ENCODE data around the gene TARS1.

DNA sequence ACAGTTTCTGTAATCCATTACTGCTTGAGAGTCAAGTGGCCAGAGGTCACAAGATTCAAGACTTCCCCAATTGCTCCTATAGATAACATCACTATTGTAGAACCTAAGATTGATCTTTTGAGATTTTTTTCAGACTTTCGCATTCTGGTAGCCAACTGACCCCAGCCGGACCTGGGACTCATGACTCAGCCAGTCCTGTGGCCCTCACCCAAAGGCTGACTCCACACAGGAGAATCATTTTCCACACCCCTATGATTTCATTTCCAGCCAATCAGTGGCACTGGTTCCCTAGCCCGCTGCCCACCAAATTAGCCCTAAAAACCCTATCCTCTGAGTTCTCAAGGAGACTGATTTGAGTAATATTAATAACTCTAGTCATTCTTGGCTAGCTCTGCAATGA, 36.2 kb downstream of the TARS1 start:
- TF ChIP-seq CHD2 (IDR thresholded peaks at IDR 0.05; ENCODE audit: low read length) (no peak), SP1 (IDR thresholded peaks at IDR 0.05; ENCODE audit: low read depth, low read length) (no peak), POLR2AphosphoS5 (IDR thresholded peaks at IDR 0.05; ENCODE audit: low read depth, low read length) (no peak), EP300 (IDR thresholded peaks at IDR 0.05; ENCODE audit: borderline replicate concordance in 1 of 2, low read depth in 2 of 2, low read length in 2 of 2) (no peak), POLR2A (IDR thresholded peaks at IDR 0.05; ENCODE audit: control extremely low read depth in 1 of 2, low read depth in 2 of 2, low read length in 2 of 2) (no peak), TEAD4 (IDR thresholded peaks at IDR 0.05; ENCODE audit: low read depth, low read length) (no peak), FOSL1 (IDR thresholded peaks at IDR 0.05; ENCODE audit: insufficient read depth, low read depth, low read length) (no peak)
- TF ChIP-seq, protein P1, sequence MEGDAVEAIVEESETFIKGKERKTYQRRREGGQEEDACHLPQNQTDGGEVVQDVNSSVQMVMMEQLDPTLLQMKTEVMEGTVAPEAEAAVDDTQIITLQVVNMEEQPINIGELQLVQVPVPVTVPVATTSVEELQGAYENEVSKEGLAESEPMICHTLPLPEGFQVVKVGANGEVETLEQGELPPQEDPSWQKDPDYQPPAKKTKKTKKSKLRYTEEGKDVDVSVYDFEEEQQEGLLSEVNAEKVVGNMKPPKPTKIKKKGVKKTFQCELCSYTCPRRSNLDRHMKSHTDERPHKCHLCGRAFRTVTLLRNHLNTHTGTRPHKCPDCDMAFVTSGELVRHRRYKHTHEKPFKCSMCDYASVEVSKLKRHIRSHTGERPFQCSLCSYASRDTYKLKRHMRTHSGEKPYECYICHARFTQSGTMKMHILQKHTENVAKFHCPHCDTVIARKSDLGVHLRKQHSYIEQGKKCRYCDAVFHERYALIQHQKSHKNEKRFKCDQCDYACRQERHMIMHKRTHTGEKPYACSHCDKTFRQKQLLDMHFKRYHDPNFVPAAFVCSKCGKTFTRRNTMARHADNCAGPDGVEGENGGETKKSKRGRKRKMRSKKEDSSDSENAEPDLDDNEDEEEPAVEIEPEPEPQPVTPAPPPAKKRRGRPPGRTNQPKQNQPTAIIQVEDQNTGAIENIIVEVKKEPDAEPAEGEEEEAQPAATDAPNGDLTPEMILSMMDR (IDR thresholded peaks at IDR 0.05; ENCODE audit: control extremely low read depth in 1 of 3, insufficient read depth in 1 of 3, low read depth in 1 of 3, low read length in 3 of 3) = no peak
